WTC11 (cell line): Measurements from ENCODE around the gene SYCN. TPM values are rescaled to one million over a fixed set of nuclear protein-coding genes. Genes with fewer than 3 reads are reported as not detected.

ENCODE experiments used
- ATAC-seq: fragments of 200-7000 bp; cut with Tn5 transposase; 2 replicates; pipeline ENCODE4 v1.10.0; 2021; ENCODE audit warnings: mild to moderate bottlenecking, moderate library complexity
- CTCF ChIA-PET: fragments of 300-600 bp; sonication (Branson Sonifier 250); formaldehyde crosslinking; loops from one replicate; lab custom pipeline; 2021; ENCODE audit warnings: antibody characterized with exemption; lab: Charles Lee
- POLR2A ChIA-PET: fragments of 350-600 bp; sonication (Branson Sonifier 250); formaldehyde crosslinking; loops from one replicate; lab custom pipeline; 2021; ENCODE audit warnings: antibody characterized with exemption; lab: Charles Lee
- DNase-seq: peaks from one replicate; pipeline ENCODE4 v3.0.0; 2021; ENCODE audit warnings: low spot score
- H3K27ac Mint-ChIP-seq: 2 replicates; pipeline ENCODE4 v1.8.0; 2021; ENCODE audit warnings: mixed read lengths
- H3K27me3 Mint-ChIP-seq: 2 replicates; pipeline ENCODE4 v1.8.0; 2021; ENCODE audit warnings: low read depth, mild to moderate bottlenecking, moderate library complexity, mixed read lengths
- H3K36me3 Mint-ChIP-seq: 2 replicates; pipeline ENCODE4 v1.8.0; 2021; ENCODE audit warnings: mixed read lengths
- H3K4me1 Mint-ChIP-seq: 2 replicates; pipeline ENCODE4 v1.8.0; 2022; ENCODE audit warnings: mixed read lengths
- H3K4me3 Mint-ChIP-seq: 2 replicates; pipeline ENCODE4 v1.8.0; 2021; ENCODE audit warnings: mild to moderate bottlenecking, moderate library complexity, mixed read lengths
- H3K9me3 Mint-ChIP-seq: 2 replicates; pipeline ENCODE4 v1.8.0; 2021; ENCODE audit warnings: mixed read lengths
- ATF1 ChIP-seq: sonication (generic); formaldehyde crosslinking; IDR thresholded peaks from 2 replicates; pipeline ENCODE4 v1.8.1; 2023; ENCODE audit warnings: mild to moderate bottlenecking, moderate library complexity, missing genetic modification reagents
- ATF2 ChIP-seq: sonication (generic); formaldehyde crosslinking; IDR thresholded peaks from 2 replicates; pipeline ENCODE4 v1.8.1; 2022; ENCODE audit warnings: low read depth, missing genetic modification reagents, borderline replicate concordance
- CREB1 ChIP-seq: sonication (generic); formaldehyde crosslinking; IDR thresholded peaks from 2 replicates; pipeline ENCODE4 v1.8.0; 2023; ENCODE audit warnings: mild to moderate bottlenecking, missing genetic modification reagents
- ESRRA ChIP-seq: sonication (generic); formaldehyde crosslinking; IDR thresholded peaks from 2 replicates; pipeline ENCODE4 v1.8.1; 2022; ENCODE audit warnings: mild to moderate bottlenecking, missing genetic modification reagents, borderline replicate concordance
- ETV6 ChIP-seq: sonication (generic); formaldehyde crosslinking; IDR thresholded peaks from 2 replicates; pipeline ENCODE4 v1.8.1; 2022; ENCODE audit warnings: mild to moderate bottlenecking, missing genetic modification reagents
- FOXP4 ChIP-seq: sonication (generic); formaldehyde crosslinking; IDR thresholded peaks from 2 replicates; pipeline ENCODE4 v1.8.0; 2022; ENCODE audit warnings: mild to moderate bottlenecking, missing genetic modification reagents
- IRF1 ChIP-seq: sonication (generic); formaldehyde crosslinking; IDR thresholded peaks from 2 replicates; pipeline ENCODE4 v1.8.0; 2023; ENCODE audit warnings: missing genetic modification reagents
- JAZF1 ChIP-seq: fragments of 250-450 bp; sonication (Bioruptor Pico); IDR thresholded peaks from 2 replicates; pipeline ENCODE4 v1.9.0; 2021; ENCODE audit warnings: moderate library complexity, mild to moderate bottlenecking, inconsistent platforms
- JUN ChIP-seq: sonication (generic); formaldehyde crosslinking; IDR thresholded peaks from 2 replicates; pipeline ENCODE4 v1.8.0; 2023; ENCODE audit warnings: mild to moderate bottlenecking, missing genetic modification reagents
- MAX ChIP-seq: sonication (generic); formaldehyde crosslinking; IDR thresholded peaks from 2 replicates; pipeline ENCODE4 v1.8.0; 2022; ENCODE audit warnings: mild to moderate bottlenecking, missing genetic modification reagents
- MXD4 ChIP-seq: fragments of 250-450 bp; sonication (Bioruptor Pico); IDR thresholded peaks from 2 replicates; pipeline ENCODE4 v1.8.0; 2021; ENCODE audit warnings: mild to moderate bottlenecking, moderate library complexity, borderline replicate concordance
- NFE2L1 ChIP-seq: sonication (generic); formaldehyde crosslinking; IDR thresholded peaks from 2 replicates; pipeline ENCODE4 v1.8.1; 2023; ENCODE audit warnings: missing genetic modification reagents
- PRRX2 ChIP-seq: fragments of 250-450 bp; sonication (Bioruptor Pico); IDR thresholded peaks from 2 replicates; pipeline ENCODE4 v1.8.0; 2021; ENCODE audit warnings: mild to moderate bottlenecking
- SOX15 ChIP-seq: fragments of 250-450 bp; sonication (Bioruptor Pico); IDR thresholded peaks from 2 replicates; pipeline ENCODE4 v1.9.0; 2021; ENCODE audit warnings: mild to moderate bottlenecking
- TP53 ChIP-seq: sonication (generic); formaldehyde crosslinking; IDR thresholded peaks from 2 replicates; pipeline ENCODE4 v1.8.1; 2023; ENCODE audit warnings: mild to moderate bottlenecking, missing genetic modification reagents
- ZBTB21 ChIP-seq: sonication (generic); formaldehyde crosslinking; IDR thresholded peaks from 2 replicates; pipeline ENCODE4 v1.8.1; 2023; ENCODE audit warnings: mild to moderate bottlenecking, missing genetic modification reagents, borderline replicate concordance
- ZNF138 ChIP-seq: sonication (generic); formaldehyde crosslinking; conservative IDR thresholded peaks from 2 replicates; pipeline ENCODE4 v1.8.1; 2022; ENCODE audit warnings: mild to moderate bottlenecking, moderate library complexity, missing genetic modification reagents
- ZNF219 ChIP-seq: sonication (generic); formaldehyde crosslinking; IDR thresholded peaks from 2 replicates; pipeline ENCODE4 v1.8.0; 2023; ENCODE audit warnings: missing genetic modification reagents, mild to moderate bottlenecking, borderline replicate concordance
- ZNF396 ChIP-seq: fragments of 250-450 bp; sonication (Bioruptor Pico); IDR thresholded peaks from 2 replicates; pipeline ENCODE4 v1.8.0; 2021; ENCODE audit warnings: mild to moderate bottlenecking, moderate library complexity, borderline replicate concordance
- ZNF423 ChIP-seq: fragments of 250-450 bp; sonication (Bioruptor Pico); IDR thresholded peaks from 2 replicates; pipeline ENCODE4 v2.1.2; 2022; ENCODE audit warnings: mild to moderate bottlenecking, moderate library complexity
- ZNF671 ChIP-seq: fragments of 250-450 bp; sonication (Bioruptor Pico); IDR thresholded peaks from 2 replicates; pipeline ENCODE4 v1.8.0; 2021; ENCODE audit warnings: mild to moderate bottlenecking
- total RNA-seq: library from RNA; stranded (reverse); gene quantifications from 3 replicates; pipeline ENCODE4 v1.2.3, GENCODE V29; 2021
- TF ChIP-seq, protein P1 (sequence below): sonication (generic); formaldehyde crosslinking; IDR thresholded peaks from 2 replicates; pipeline ENCODE4 v1.8.1; 2022; ENCODE audit warnings: mild to moderate bottlenecking, moderate library complexity, missing genetic modification reagents
- TF ChIP-seq, protein P2 (sequence below): sonication (generic); formaldehyde crosslinking; IDR thresholded peaks from 2 replicates; pipeline ENCODE4 v1.8.1; 2022; ENCODE audit warnings: mild to moderate bottlenecking, missing genetic modification reagents, moderate library complexity, borderline replicate concordance
- TF ChIP-seq, protein P3 (sequence below): fragments of 250-450 bp; sonication (Bioruptor Pico); conservative IDR thresholded peaks from 2 replicates; pipeline ENCODE4 v1.9.0; 2021; ENCODE audit warnings: mild to moderate bottlenecking
- TF ChIP-seq, protein P4 (sequence below): sonication (generic); formaldehyde crosslinking; IDR thresholded peaks from 2 replicates; pipeline ENCODE4 v1.8.0; 2022; ENCODE audit warnings: mild to moderate bottlenecking, missing genetic modification reagents

SYCN gene
- total RNA-seq, 1 experiment from 2014 or later: 0.77 TPM

DNA sequence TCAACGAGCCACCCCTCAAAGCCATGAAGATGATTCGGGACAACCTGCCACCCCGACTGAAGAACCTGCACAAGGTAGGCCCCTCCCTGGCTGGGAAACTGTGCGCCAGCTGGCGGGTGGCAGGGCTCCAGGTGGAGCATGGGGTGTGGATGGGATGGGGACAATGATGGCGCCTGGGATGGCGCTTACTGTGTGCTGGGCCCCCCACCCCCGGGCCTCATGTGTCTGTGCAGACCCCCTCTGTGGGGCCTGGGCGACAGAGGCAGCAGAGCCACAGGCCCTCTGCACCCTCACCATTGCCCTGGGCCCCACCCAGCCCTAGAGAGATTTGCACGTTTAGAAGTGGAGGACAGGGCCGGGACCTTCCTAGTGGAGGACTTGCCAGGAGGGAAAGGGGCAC is 26.3 kb downstream of the SYCN start (continued):
- TF ChIP-seq MAX (CRISPR knock-in tag) (no peak), ZNF423 (CRISPR knock-in tag) (no peak), ZNF138 (CRISPR knock-in tag) (no peak), JAZF1 (CRISPR knock-in tag) (no peak), PRRX2 (CRISPR knock-in tag) (no peak), ATF2 (no peak)
- TF ChIP-seq, protein P1, sequence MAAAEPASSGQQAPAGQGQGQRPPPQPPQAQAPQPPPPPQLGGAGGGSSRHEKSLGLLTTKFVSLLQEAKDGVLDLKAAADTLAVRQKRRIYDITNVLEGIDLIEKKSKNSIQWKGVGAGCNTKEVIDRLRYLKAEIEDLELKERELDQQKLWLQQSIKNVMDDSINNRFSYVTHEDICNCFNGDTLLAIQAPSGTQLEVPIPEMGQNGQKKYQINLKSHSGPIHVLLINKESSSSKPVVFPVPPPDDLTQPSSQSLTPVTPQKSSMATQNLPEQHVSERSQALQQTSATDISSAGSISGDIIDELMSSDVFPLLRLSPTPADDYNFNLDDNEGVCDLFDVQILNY: no peak

DNA sequence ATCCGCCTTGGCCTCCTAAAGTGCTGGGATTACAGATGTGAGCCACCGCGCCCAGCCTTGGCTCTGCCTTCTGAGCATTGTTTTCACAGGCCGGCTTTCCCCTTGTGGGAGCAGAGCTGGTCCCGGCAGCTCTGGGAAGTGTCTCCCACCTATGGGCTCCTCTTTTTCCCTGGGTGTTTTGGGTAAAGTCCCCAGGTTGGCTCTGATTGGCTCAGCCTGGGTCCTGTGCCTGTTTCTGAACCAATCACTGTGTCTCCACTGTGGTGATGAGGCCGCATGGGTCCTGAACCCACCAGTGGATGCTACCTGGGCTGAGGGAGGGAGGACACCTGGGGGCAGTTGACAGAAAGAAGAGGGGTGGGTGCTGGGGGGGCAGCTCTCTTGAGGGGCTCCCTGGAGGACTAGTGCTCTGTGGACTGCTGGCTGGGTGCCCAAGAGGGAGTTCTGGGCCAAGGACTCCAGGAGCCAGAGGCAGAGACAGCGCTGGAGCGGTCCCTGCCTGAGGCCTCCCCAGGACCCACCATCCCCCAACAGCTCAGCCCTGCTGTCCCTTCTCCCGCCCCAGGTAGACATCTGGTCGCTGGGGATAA is 26.9 kb downstream of the SYCN start:
- Mint-ChIP-seq H3K27ac (no peak overlapping the region), H3K4me3 (no peak overlapping the region), H3K4me1 (no peaks in the 10 kb centered on the region), H3K27me3 (no peaks in the 10 kb centered on the region), H3K36me3 (no peaks in the 10 kb centered on the region), H3K9me3 (no peaks in the 10 kb centered on the region)
- ATAC-seq (no peak), DNase-seq (no peak)
- POLR2A ChIA-PET: no interaction called here
- CTCF ChIA-PET: no interaction called here
- TF ChIP-seq ZNF396 (CRISPR knock-in tag) (no peak), ZNF671 (CRISPR knock-in tag) (no peak), ZNF138 (CRISPR knock-in tag) (no peak), SOX15 (CRISPR knock-in tag) (no peak), ZNF219 (no peak), JUN (CRISPR knock-in tag) (no peak), ATF1 (CRISPR knock-in tag) (no peak), ETV6 (CRISPR knock-in tag) (no peak), FOXP4 (CRISPR knock-in tag) (no peak), ESRRA (no peak), NFE2L1 (CRISPR knock-in tag) (no peak), TP53 (CRISPR knock-in tag) (no peak), ZBTB21 (CRISPR knock-in tag) (no peak), MAX (CRISPR knock-in tag) (no peak), CREB1 (no peak), IRF1 (CRISPR knock-in tag) (no peak), MXD4 (CRISPR knock-in tag) (no peak)
- TF ChIP-seq, protein P2, sequence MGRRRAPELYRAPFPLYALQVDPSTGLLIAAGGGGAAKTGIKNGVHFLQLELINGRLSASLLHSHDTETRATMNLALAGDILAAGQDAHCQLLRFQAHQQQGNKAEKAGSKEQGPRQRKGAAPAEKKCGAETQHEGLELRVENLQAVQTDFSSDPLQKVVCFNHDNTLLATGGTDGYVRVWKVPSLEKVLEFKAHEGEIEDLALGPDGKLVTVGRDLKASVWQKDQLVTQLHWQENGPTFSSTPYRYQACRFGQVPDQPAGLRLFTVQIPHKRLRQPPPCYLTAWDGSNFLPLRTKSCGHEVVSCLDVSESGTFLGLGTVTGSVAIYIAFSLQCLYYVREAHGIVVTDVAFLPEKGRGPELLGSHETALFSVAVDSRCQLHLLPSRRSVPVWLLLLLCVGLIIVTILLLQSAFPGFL (CRISPR knock-in tag): no peak
- TF ChIP-seq, protein P3, sequence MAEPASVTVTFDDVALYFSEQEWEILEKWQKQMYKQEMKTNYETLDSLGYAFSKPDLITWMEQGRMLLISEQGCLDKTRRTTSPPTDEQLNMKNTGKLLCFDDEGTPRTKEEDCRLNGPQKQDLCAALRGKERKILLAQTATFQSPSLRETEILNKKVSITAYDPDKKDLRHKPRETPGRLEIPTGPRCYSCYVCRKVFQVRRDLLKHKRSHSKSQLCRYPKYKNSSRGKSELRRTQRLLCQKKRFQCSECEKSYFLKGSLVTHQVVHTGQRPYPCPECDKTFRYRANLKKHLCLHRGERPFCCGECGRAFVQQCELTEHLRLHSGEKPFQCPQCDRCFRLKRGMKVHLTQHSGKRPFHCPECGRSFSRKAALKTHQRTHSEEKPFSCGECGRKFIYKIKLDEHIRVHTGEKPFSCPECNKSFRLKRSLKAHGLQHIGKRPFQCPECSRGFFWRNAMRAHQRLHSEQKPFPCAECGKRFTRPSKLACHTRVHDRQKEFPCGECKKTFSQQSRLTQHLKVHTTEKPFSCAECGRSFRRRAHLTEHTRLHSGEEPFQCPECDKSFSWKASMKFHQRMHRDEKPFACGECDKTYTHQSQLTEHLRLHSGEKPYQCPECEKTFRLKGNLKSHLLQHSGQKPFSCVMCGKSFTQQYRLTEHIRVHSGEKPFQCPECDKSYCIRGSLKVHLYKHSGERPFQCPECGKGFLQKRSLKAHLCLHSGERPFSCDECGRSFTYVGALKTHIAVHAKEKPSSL (CRISPR knock-in tag): no peak
- TF ChIP-seq, protein P4, sequence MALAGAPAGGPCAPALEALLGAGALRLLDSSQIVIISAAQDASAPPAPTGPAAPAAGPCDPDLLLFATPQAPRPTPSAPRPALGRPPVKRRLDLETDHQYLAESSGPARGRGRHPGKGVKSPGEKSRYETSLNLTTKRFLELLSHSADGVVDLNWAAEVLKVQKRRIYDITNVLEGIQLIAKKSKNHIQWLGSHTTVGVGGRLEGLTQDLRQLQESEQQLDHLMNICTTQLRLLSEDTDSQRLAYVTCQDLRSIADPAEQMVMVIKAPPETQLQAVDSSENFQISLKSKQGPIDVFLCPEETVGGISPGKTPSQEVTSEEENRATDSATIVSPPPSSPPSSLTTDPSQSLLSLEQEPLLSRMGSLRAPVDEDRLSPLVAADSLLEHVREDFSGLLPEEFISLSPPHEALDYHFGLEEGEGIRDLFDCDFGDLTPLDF (CRISPR knock-in tag): no peak
